ENCODE results near the gene FKRP.

FKRP gene

DNA sequence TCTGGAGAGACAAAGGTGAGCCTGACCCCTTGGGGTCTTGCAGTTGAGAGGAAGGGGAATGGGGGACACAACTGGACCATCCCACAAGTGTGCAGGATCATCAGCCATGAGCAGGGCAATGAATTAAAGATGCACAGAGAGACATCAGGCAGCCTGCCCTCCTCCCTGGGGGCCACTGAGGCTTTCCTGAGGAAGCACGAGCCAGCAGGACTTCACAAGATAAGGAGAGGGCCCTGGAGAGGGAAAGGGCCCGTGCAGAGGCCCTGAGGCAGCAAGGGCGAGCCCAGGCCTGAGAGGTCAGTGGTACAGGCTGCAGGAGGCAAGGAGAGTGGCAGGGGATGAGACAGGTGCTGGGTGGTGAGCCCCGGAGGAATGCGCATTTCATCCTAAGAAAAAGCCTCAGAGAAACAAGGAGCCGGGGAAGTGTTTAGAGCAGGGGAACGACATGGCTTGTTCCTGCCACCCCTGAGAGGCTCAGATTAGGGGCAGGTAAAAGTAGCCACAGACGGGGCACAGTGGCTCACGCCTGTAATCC is 19.9 kb upstream of the FKRP start:
- TF ChIP-seq ZFX (IDR thresholded peaks at IDR 0.05) = no peak
- TF ChIP-seq, protein P1, sequence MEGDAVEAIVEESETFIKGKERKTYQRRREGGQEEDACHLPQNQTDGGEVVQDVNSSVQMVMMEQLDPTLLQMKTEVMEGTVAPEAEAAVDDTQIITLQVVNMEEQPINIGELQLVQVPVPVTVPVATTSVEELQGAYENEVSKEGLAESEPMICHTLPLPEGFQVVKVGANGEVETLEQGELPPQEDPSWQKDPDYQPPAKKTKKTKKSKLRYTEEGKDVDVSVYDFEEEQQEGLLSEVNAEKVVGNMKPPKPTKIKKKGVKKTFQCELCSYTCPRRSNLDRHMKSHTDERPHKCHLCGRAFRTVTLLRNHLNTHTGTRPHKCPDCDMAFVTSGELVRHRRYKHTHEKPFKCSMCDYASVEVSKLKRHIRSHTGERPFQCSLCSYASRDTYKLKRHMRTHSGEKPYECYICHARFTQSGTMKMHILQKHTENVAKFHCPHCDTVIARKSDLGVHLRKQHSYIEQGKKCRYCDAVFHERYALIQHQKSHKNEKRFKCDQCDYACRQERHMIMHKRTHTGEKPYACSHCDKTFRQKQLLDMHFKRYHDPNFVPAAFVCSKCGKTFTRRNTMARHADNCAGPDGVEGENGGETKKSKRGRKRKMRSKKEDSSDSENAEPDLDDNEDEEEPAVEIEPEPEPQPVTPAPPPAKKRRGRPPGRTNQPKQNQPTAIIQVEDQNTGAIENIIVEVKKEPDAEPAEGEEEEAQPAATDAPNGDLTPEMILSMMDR (conservative IDR thresholded peaks at IDR 0.05) = no peak
- no peak overlapping the region for H3K27ac ChIP-seq

DNA sequence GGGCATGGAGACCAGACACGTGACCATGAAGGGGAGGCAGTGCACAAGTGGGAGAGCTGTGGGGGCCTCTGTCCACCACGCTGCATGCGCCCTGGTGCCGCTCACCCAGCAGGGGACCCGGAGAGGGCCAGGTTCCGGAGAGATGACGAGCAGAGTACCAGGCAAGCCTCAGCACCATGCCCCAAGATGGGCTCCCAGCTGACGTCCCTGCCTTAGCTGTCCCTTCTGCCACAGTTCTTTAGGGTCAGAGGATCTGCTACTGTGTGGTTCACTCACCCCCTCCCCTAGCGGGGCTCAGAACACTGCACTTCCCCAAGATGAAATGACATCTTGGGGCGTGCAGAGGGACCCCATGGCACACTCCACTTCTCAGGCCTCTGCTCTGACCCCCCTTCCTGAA is 19.3 kb upstream of the FKRP start:
- H3K27ac ChIP-seq = no peak overlapping the region
- TF ChIP-seq, protein P1 (conservative IDR thresholded peaks at IDR 0.05) = no peak
- no peak for TF ChIP-seq ZFX (IDR thresholded peaks at IDR 0.05)

DNA sequence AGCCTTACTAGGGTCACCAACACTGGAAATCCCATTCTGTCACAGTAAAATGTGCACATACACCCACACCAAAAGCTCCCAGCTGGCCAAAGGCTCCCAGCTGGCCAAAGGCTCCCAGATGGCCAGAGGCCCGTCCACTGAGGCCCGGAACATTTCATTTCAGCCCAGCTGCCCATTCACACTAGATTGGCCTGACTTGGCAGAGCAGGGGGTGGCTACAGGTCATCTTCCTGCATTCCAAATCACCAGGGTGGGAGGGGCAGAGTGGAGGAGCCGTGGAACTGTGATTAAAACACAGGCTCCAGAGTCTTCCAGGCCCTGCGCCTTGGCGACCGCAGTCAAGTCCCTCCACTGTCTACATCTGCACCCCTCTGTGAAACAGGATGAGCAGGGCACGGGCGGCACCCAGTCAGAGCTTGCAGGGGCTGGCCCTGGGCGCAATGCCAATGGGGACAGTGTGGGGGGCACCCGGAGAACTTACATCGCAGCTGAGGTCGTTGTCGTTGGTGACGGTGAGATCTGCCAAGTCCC is 18.8 kb upstream of the FKRP start:
- no peak for TF ChIP-seq ZFX (IDR thresholded peaks at IDR 0.05)
- TF ChIP-seq, protein P1 (conservative IDR thresholded peaks at IDR 0.05) = no peak
- H3K27ac ChIP-seq = no peak overlapping the region

DNA sequence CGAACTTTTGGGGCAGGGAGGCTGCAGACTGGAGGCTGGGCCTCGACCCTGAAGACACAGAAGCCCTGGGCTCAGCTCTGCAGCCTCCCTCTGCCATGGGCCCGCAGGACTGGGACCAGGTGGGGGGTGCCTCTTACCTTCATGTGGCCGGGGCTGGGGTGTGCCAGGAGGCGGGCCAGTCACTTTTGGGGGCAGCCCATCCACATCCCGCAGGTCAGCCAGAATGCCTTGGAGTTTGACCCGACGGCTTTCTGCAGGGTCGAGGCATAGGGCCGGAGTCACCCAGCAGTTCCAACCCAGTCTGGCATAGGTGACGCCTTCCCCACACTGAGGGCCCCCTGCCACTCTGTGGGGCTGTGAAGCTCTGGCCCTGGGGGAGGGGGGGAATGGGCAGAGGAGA is 18.1 kb upstream of the FKRP start:
- no peak for TF ChIP-seq ZFX (IDR thresholded peaks at IDR 0.05)
- TF ChIP-seq, protein P1 (conservative IDR thresholded peaks at IDR 0.05) = no peak
- no peak overlapping the region for H3K27ac ChIP-seq

DNA sequence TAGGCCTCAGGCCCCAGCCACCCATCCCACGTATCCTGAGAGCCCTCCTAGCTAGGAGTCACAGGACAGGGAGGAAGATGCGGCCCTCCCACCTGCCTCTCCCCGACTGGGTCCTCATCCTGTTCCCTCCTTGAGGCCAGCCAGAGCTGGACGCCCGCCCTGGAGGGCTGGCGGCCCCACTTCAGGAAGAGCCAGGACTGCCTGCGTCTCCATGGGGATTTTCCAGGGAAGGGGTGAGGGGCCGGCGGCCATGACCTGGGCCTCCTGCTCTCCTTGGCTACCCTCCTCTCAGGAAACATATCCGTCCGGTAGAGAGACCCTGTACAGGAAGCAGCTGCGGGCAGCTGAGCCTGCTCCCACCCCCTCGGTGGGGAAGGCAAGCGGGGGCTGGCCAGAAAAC is 17.6 kb upstream of the FKRP start:
- no peak for TF ChIP-seq ZFX (IDR thresholded peaks at IDR 0.05)
- TF ChIP-seq, protein P1 (conservative IDR thresholded peaks at IDR 0.05) = no peak

DNA sequence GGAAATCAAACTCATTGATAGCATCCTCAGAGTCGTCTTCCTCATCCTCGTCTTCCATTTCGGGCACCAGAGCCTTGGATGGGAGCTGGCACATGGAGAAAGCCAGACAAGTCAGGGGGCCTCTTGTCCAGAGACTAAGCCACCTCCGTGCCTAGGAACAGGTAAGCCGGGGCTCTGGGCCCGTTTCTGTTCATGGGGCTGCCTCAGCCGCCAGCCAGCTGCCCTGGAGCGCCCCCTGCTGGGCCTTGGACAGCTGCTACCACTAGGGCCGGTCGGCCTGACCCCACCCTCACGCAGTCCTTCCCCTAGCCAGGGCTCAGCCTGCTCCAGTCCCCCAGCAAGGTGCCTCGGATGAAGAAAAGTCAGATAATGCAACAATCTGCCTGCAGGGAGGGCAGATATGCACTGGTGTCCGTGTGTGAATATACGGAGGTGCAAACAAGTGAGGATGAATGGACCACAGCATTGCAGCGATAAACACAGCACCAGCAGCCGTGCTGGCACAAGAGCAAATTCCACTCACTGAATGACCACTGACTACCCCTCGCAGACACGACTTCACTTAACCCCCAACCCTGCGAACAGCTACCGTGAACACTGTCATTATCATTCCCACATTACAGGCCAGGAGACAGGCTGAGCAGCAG is 17.0 kb upstream of the FKRP start:
- no peak overlapping the region for H3K27ac ChIP-seq
- TF ChIP-seq, protein P1 (conservative IDR thresholded peaks at IDR 0.05) = peak; percentile 84
- no peak for TF ChIP-seq ZFX (IDR thresholded peaks at IDR 0.05)

More for the DNA sequence above, 17.6 kb upstream of the FKRP start:
- no peak overlapping the region for H3K27ac ChIP-seq

DNA sequence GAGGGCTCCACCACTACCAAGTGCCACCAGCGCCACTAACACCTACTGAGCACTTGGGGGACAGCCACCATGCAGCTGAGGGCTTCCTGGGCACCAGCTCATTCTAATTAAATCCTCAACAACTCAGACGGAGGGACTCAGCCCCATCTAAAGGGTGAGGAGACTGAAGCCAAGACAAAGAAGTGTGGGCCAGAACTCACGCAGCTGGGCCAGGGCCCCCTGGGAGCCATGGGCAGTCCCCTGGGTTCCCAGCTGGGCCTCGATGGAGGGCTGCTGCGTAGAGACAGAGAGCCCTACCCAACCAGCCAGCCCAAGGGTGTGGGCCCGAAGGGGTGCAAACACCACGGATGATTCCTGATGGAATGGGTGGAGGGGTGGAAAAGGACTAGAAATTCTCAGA is 16.2 kb upstream of the FKRP start:
- TF ChIP-seq ZFX (IDR thresholded peaks at IDR 0.05) = no peak
- TF ChIP-seq, protein P1 (conservative IDR thresholded peaks at IDR 0.05) = no peak
- no peak overlapping the region; the same call in 1 of the 2 replicates for H3K27ac ChIP-seq
